Measurements from ENCODE around the gene ATXN2L. TPM values are rescaled to one million over a fixed set of nuclear protein-coding genes. Genes with fewer than 3 reads are reported as not detected.
"Not testable (repeated sequence)": the region's sequence is repeated elsewhere in the genome, so short reads cannot be mapped to it uniquely, and the experiment has no call there.

Gene ATXN2L
- total and polyA plus RNA-seq, 2 experiments from 2014 or later = 50.4 to 124 TPM

- Histone ChIP-seq H3K4me1 (ENCODE audit: insufficient read depth) (peaks cover 13% of the 10 kb centered on the region), H3K9me3 (ENCODE audit: low read depth) (no peaks in the 10 kb centered on the region), H4K20me1 (ENCODE audit: insufficient read depth, poor library complexity, severe bottlenecking) (no peaks in the 10 kb centered on the region), H3K27me3 (no peaks in the 10 kb centered on the region), H3K27ac (no peak overlapping the region), H3K9me2 (replicated peaks; ENCODE audit: insufficient read depth) (no peaks in the 10 kb centered on the region), H3K79me2 (no peaks in the 10 kb centered on the region), H3K4me2 (peak overlapping the region; percentile 99), H2AFZ (peak overlapping the region; percentile 92), H3K36me3 (replicated peaks; ENCODE audit: insufficient read depth, low read depth) (no peaks in the 10 kb centered on the region), H3K4me3 (no peak overlapping the region)
- no peak for DNase-seq (ENCODE audit: low spot score)
- WGBS (ENCODE audit: low lambda C conversion rate, missing lambda C conversion rate) = 13% methylated on average over 11 of the region's 11 CpGs
- no peak for TF ChIP-seq CTCF (IDR thresholded peaks at IDR 0.05; ENCODE audit: poor library complexity)
- no peak for TF ChIP-seq EZH2 (IDR thresholded peaks at IDR 0.05; ENCODE audit: borderline replicate concordance)
- TF ChIP-seq EZH2phosphoT487 (IDR thresholded peaks at IDR 0.05; ENCODE audit: low read depth, severe bottlenecking, unreplicated experiment) = no peak
Measured at GRCh38 chr16:28880589-28880915, 57.8 kb downstream of the ATXN2L start.

- no peaks in the 10 kb centered on the region for H3K9me3 ChIP-seq (ENCODE audit: low read depth)
- no peak for TF ChIP-seq EZH2phosphoT487 (IDR thresholded peaks at IDR 0.05; ENCODE audit: low read depth, severe bottlenecking, unreplicated experiment)
- TF ChIP-seq CTCF (IDR thresholded peaks at IDR 0.05; ENCODE audit: poor library complexity) = no peak
- no peak for TF ChIP-seq EZH2 (IDR thresholded peaks at IDR 0.05; ENCODE audit: borderline replicate concordance)
- DNase-seq (ENCODE audit: low spot score) = no peak
- no peak overlapping the region for H2AFZ ChIP-seq
- no peaks in the 10 kb centered on the region for H3K79me2 ChIP-seq
- H3K9me2 ChIP-seq (replicated peaks; ENCODE audit: insufficient read depth) = no peaks in the 10 kb centered on the region
- H3K27me3 ChIP-seq = no peaks in the 10 kb centered on the region
- H3K36me3 ChIP-seq (replicated peaks; ENCODE audit: insufficient read depth, low read depth) = no peaks in the 10 kb centered on the region
- H3K27ac ChIP-seq = no peak overlapping the region
- H4K20me1 ChIP-seq (ENCODE audit: insufficient read depth, poor library complexity, severe bottlenecking) = no peaks in the 10 kb centered on the region
- peaks cover 13% of the 10 kb centered on the region for H3K4me1 ChIP-seq (ENCODE audit: insufficient read depth)
- no peak overlapping the region for H3K4me2 ChIP-seq
- WGBS (ENCODE audit: low lambda C conversion rate, missing lambda C conversion rate) = 89% methylated on average over 4 of the region's 4 CpGs
- H3K4me3 ChIP-seq = no peak overlapping the region
Measured at GRCh38 chr16:28880955-28881354, 58.2 kb downstream of the ATXN2L start.

- not testable (repeated sequence) for H3K9me2 ChIP-seq (replicated peaks; ENCODE audit: insufficient read depth); H3K27ac ChIP-seq; H2AFZ ChIP-seq; H3K4me3 ChIP-seq; H3K4me2 ChIP-seq; H3K27me3 ChIP-seq; H3K36me3 ChIP-seq (replicated peaks; ENCODE audit: insufficient read depth, low read depth); DNase-seq (ENCODE audit: low spot score); H4K20me1 ChIP-seq (ENCODE audit: insufficient read depth, poor library complexity, severe bottlenecking); H3K9me3 ChIP-seq (ENCODE audit: low read depth); H3K79me2 ChIP-seq
- WGBS (ENCODE audit: low lambda C conversion rate, missing lambda C conversion rate) = 86% methylated on average over 4 of the region's 4 CpGs
- peaks cover 13% of the 10 kb centered on the region for H3K4me1 ChIP-seq (ENCODE audit: insufficient read depth)
Measured at GRCh38 chr16:28881565-28881964, 58.8 kb downstream of the ATXN2L start.

- Histone ChIP-seq H3K36me3 (replicated peaks; ENCODE audit: insufficient read depth, low read depth) (no peaks in the 10 kb centered on the region), H4K20me1 (ENCODE audit: insufficient read depth, poor library complexity, severe bottlenecking) (no peaks in the 10 kb centered on the region), H3K9me3 (ENCODE audit: low read depth) (no peaks in the 10 kb centered on the region), H3K4me3 (no peak overlapping the region), H3K4me2 (no peak overlapping the region), H3K27ac (no peak overlapping the region), H3K9me2 (replicated peaks; ENCODE audit: insufficient read depth) (no peaks in the 10 kb centered on the region), H2AFZ (no peak overlapping the region), H3K4me1 (ENCODE audit: insufficient read depth) (peaks cover 13% of the 10 kb centered on the region), H3K79me2 (no peaks in the 10 kb centered on the region), H3K27me3 (no peaks in the 10 kb centered on the region)
- TF ChIP-seq CTCF (IDR thresholded peaks at IDR 0.05; ENCODE audit: poor library complexity) = no peak
- TF ChIP-seq EZH2phosphoT487 (IDR thresholded peaks at IDR 0.05; ENCODE audit: low read depth, severe bottlenecking, unreplicated experiment) = no peak
- TF ChIP-seq EZH2 (IDR thresholded peaks at IDR 0.05; ENCODE audit: borderline replicate concordance) = no peak
- WGBS (ENCODE audit: low lambda C conversion rate, missing lambda C conversion rate) = 71% methylated on average over 13 of the region's 24 CpGs
- DNase-seq (ENCODE audit: low spot score) = no peak
Measured at GRCh38 chr16:28882551-28883160, 59.9 kb downstream of the ATXN2L start.
